H1 (cell line): ENCODE data around the gene MUSTN1. TPM values are rescaled to one million over a fixed set of nuclear protein-coding genes. Genes with fewer than 3 reads are reported as not detected.

Experiments
- CTCF ChIA-PET: fragments of 300-600 bp; sonication (Branson Sonifier 250); formaldehyde crosslinking; loops from one replicate; lab custom pipeline; 2021; ENCODE audit not compliant: partially characterized antibody; lab: Charles Lee
- POLR2A ChIA-PET: fragments of 300-600 bp; sonication (Branson Sonifier 250); formaldehyde crosslinking; loops from one replicate; lab custom pipeline; 2021; ENCODE audit warnings: inconsistent platforms; ENCODE audit not compliant: partially characterized antibody; lab: Charles Lee
- DNase-seq, 2 experiments: peaks; one replicate each; pipeline versions ENCODE4 v3.0.0 to v3.0.0-alpha.2; 2010 to 2022; ENCODE audit warnings: low spot score in 2 of 2, low read depth in 1 of 2, mixed read lengths in 1 of 2
- FAIRE-seq: peaks from 2 replicates; lab custom pipeline; 2011; peaks lifted over from hg19 to GRCh38; lab: Jason Lieb, UNC
- H2AFZ ChIP-seq: 2 replicates; pipeline ENCODE4 v1.8.1; 2012; ENCODE audit warnings: low read length, inconsistent platforms
- H2AK5ac ChIP-seq: 2 replicates; pipeline ENCODE4 v1.6.1; 2013; ENCODE audit warnings: low read depth, low read length
- H2BK120ac ChIP-seq: replicated peaks from 2 replicates; pipeline ENCODE3; 2013; ENCODE audit warnings: low read depth, low read length, inconsistent platforms
- H2BK12ac ChIP-seq: 2 replicates; pipeline ENCODE4 v1.6.1; 2013; ENCODE audit warnings: low read depth, low read length
- H2BK15ac ChIP-seq: 2 replicates; pipeline ENCODE4 v1.6.1; 2013; ENCODE audit warnings: low read length
- H2BK20ac ChIP-seq: 2 replicates; pipeline ENCODE4 v1.6.1; 2013; ENCODE audit warnings: low read length
- H2BK5ac ChIP-seq: 2 replicates; pipeline ENCODE4 v1.6.1; 2013; ENCODE audit warnings: low read depth, low read length
- H3K14ac ChIP-seq: 2 replicates; pipeline ENCODE4 v1.6.1; 2013; ENCODE audit warnings: inconsistent platforms; ENCODE audit not compliant: insufficient read length
- H3K18ac ChIP-seq: 2 replicates; pipeline ENCODE4 v1.6.1; 2013; ENCODE audit warnings: low read length; ENCODE audit errors: extremely low read depth
- H3K23ac ChIP-seq: 2 replicates; pipeline ENCODE4 v1.6.1; 2013; ENCODE audit warnings: inconsistent platforms; ENCODE audit not compliant: insufficient read length
- H3K23me2 ChIP-seq: 2 replicates; pipeline ENCODE4 v1.6.1; 2013; ENCODE audit warnings: low read depth, low read length
- H3K27ac ChIP-seq: 2 replicates; pipeline ENCODE4 v1.6.1; 2011; ENCODE audit warnings: low read depth, low read length, inconsistent platforms
- H3K27me3 ChIP-seq, 4 experiments: replicated peaks in 1 of 4; 1 replicate in 1 of 4; 2 replicates in 3 of 4; pipeline versions ENCODE4 v1.6.1 to v1.8.1; 2011 to 2013; ENCODE audit warnings: low read length in 3 of 4, mild to moderate bottlenecking in 3 of 4, inconsistent platforms in 2 of 4, mixed read lengths in 2 of 4, moderate library complexity in 1 of 4; ENCODE audit not compliant: control insufficient read depth in 3 of 4, insufficient read depth in 3 of 4; ENCODE audit errors: extremely low read depth in 1 of 4
- H3K36me3 ChIP-seq, 4 experiments: 2 replicates each; pipeline versions ENCODE4 v1.6.1 to v1.8.1; 2011 to 2013; ENCODE audit warnings: mild to moderate bottlenecking in 4 of 4, low read length in 3 of 4, moderate library complexity in 2 of 4, control low read depth in 1 of 4, inconsistent platforms in 1 of 4; ENCODE audit not compliant: insufficient read depth in 4 of 4, control insufficient read depth in 2 of 4
- H3K4ac ChIP-seq: replicated peaks from 2 replicates; pipeline ENCODE3; 2013; ENCODE audit warnings: low read length, low read depth, mixed read lengths, inconsistent platforms; ENCODE audit not compliant: insufficient read length
- H3K4me1 ChIP-seq, 4 experiments: replicated peaks in 1 of 4; 1 replicate in 1 of 4; 2 replicates in 3 of 4; pipeline versions ENCODE4 v1.6.1 to v1.8.1; 2011 to 2013; ENCODE audit warnings: low read length in 3 of 4, inconsistent platforms in 2 of 4, mixed read lengths in 1 of 4; ENCODE audit not compliant: insufficient read depth in 4 of 4, control insufficient read depth in 3 of 4
- H3K4me2 ChIP-seq, 2 experiments: 2 replicates each; pipeline versions ENCODE4 v1.6.1 to v1.8.1; 2011 to 2013; ENCODE audit warnings: low read depth in 2 of 2, low read length in 2 of 2, control low read depth in 1 of 2, inconsistent platforms in 1 of 2, mild to moderate bottlenecking in 1 of 2; ENCODE audit not compliant: insufficient read depth in 1 of 2
- H3K4me3 ChIP-seq, 4 experiments: fragments of 200-600, 300-600 bp in 1 of 4; sonication (generic), shearing (Covaris generic), sonication (Bioruptor Twin) in 1 of 4; 2 replicates each; pipeline versions ENCODE4 v1.5.1 to v1.8.1; 2011 to 2016; ENCODE audit warnings: low read length in 4 of 4, low read depth in 3 of 4, control low read depth in 2 of 4, inconsistent platforms in 2 of 4, mild to moderate bottlenecking in 2 of 4, mixed read lengths in 1 of 4, moderate library complexity in 1 of 4; ENCODE audit not compliant: insufficient read depth in 2 of 4; ENCODE audit errors: extremely low read depth in 1 of 4
- H3K56ac ChIP-seq: replicated peaks from 2 replicates; pipeline ENCODE3; 2013; ENCODE audit warnings: low read depth, mild to moderate bottlenecking, mixed read lengths, low read length, inconsistent platforms; ENCODE audit not compliant: insufficient read length
- H3K79me1 ChIP-seq: 2 replicates; pipeline ENCODE4 v1.6.1; 2013; ENCODE audit warnings: low read depth, low read length, control low read depth
- H3K79me2 ChIP-seq, 2 experiments: 2 replicates each; pipeline versions ENCODE4 v1.6.1 to v1.8.1; 2012 to 2013; ENCODE audit warnings: low read length in 2 of 2, mild to moderate bottlenecking in 2 of 2, inconsistent platforms in 1 of 2; ENCODE audit not compliant: insufficient read depth in 2 of 2, control insufficient read depth in 1 of 2
- H3K9ac ChIP-seq, 4 experiments: replicated peaks in 1 of 4; 1 replicate in 1 of 4; 2 replicates in 3 of 4; pipeline versions ENCODE4 v1.6.1 to v1.8.1; 2011 to 2013; ENCODE audit warnings: low read depth in 3 of 4, low read length in 3 of 4, control low read depth in 2 of 4, mild to moderate bottlenecking in 2 of 4, moderate library complexity in 2 of 4, inconsistent platforms in 1 of 4; ENCODE audit errors: extremely low read depth in 1 of 4
- H3K9me3 ChIP-seq, 2 experiments: 2 replicates each; pipeline versions ENCODE4 v1.6.1 to v1.8.1; 2012 to 2013; ENCODE audit warnings: mild to moderate bottlenecking in 2 of 2, moderate library complexity in 2 of 2, control low read depth in 1 of 2, inconsistent platforms in 1 of 2, low read depth in 1 of 2, low read length in 1 of 2, mixed read lengths in 1 of 2; ENCODE audit not compliant: insufficient read depth in 2 of 2
- H4K20me1 ChIP-seq, 2 experiments: replicated peaks in 1 of 2; 2 replicates each; pipeline versions ENCODE3 to v1.8.1; 2011 to 2013; ENCODE audit warnings: inconsistent platforms in 2 of 2, low read length in 2 of 2, mild to moderate bottlenecking in 1 of 2; ENCODE audit not compliant: insufficient read depth in 2 of 2, control insufficient read depth in 1 of 2
- H4K5ac ChIP-seq: 2 replicates; pipeline ENCODE4 v1.6.1; 2013; ENCODE audit warnings: low read length, low read depth, mixed read lengths, inconsistent platforms; ENCODE audit not compliant: insufficient read length
- H4K8ac ChIP-seq: 2 replicates; pipeline ENCODE4 v1.8.0; 2013; ENCODE audit warnings: mild to moderate bottlenecking, moderate library complexity, low read length, inconsistent platforms; ENCODE audit not compliant: insufficient read depth; ENCODE audit errors: extremely low read depth
- H4K91ac ChIP-seq: replicated peaks from 2 replicates; pipeline ENCODE3; 2013; ENCODE audit warnings: low read length, mixed read lengths, inconsistent platforms; ENCODE audit not compliant: insufficient read length
- HDAC6 ChIP-seq: IDR thresholded peaks from one replicate; pipeline ENCODE4 v1.7.1; 2012; ENCODE audit warnings: low read depth, mild to moderate bottlenecking, inconsistent platforms, low read length, moderate library complexity
- JUN ChIP-seq: IDR thresholded peaks from 2 replicates; pipeline ENCODE4 v1.6.1; 2011; ENCODE audit warnings: low read depth, mild to moderate bottlenecking, improper control_type of control experiment, low read length
- RAD21 ChIP-seq, 2 experiments: IDR thresholded peaks in 1 of 2; conservative IDR thresholded peaks in 1 of 2; 2 replicates each; pipeline ENCODE4 v1.6.1; 2011; ENCODE audit warnings: low read depth in 2 of 2, low read length in 2 of 2, improper control_type of control experiment in 1 of 2, inconsistent platforms in 1 of 2, mild to moderate bottlenecking in 1 of 2, moderate library complexity in 1 of 2
- RBBP5 ChIP-seq: IDR thresholded peaks from 2 replicates; pipeline ENCODE4 v1.7.1; 2012; ENCODE audit warnings: low read depth, mild to moderate bottlenecking, inconsistent platforms, low read length, moderate library complexity, borderline replicate concordance
- SP1 ChIP-seq: IDR thresholded peaks from 2 replicates; pipeline ENCODE4 v1.6.1; 2011; ENCODE audit warnings: low read depth, low read length
- SRF ChIP-seq: IDR thresholded peaks from 2 replicates; pipeline ENCODE4 v1.6.1; 2011; ENCODE audit warnings: mild to moderate bottlenecking, low read depth, low read length, moderate library complexity
- TAF1 ChIP-seq: IDR thresholded peaks from 2 replicates; pipeline ENCODE4 v1.6.1; 2011; ENCODE audit warnings: mild to moderate bottlenecking, low read depth, low read length
- TBP ChIP-seq: IDR thresholded peaks from 2 replicates; pipeline ENCODE4 v1.6.1; 2011; ENCODE audit warnings: low read depth, low read length, improper control_type of control experiment
- TEAD4 ChIP-seq: IDR thresholded peaks from 2 replicates; pipeline ENCODE4 v1.6.1; 2012; ENCODE audit warnings: low read depth, low read length, inconsistent platforms, mixed read lengths
- ZNF274 ChIP-seq: IDR thresholded peaks from 2 replicates; pipeline ENCODE4 v1.7.0; 2012; ENCODE audit warnings: low read length, borderline replicate concordance; ENCODE audit errors: extremely low read depth
- WGBS, 2 experiments: shearing (Covaris generic) in 1 of 2; methylation state at CpG; one replicate each; pipeline versions ENCODE4 v1.1.6 to v1.1.7; 2013 to 2015; ENCODE audit warnings: low lambda C conversion rate in 2 of 2, mixed read lengths in 2 of 2, inconsistent platforms in 1 of 2, low coverage in 1 of 2, missing lambda C conversion rate in 1 of 2; ENCODE audit not compliant: insufficient replicate concordance in 2 of 2, insufficient coverage in 1 of 2, insufficient read length in 1 of 2; ENCODE audit errors: extremely low coverage in 1 of 2, missing lambda C conversion rate in 1 of 2; 5-methylcytosine and 5-hydroxymethylcytosine counted together
- polyA plus RNA-seq, 7 experiments: library from polyadenylated mRNA; depleted of rRNA in 3 of 7; stranded (reverse) in 5 of 7; unstranded in 2 of 7; fragments of >200 nt in 5 of 7; fragments of 200-250 nt in 2 of 7; gene quantifications; 1 replicate in 5 of 7; 2 replicates in 1 of 7; 4 replicates in 1 of 7; pipeline versions ENCODE4 v1.2.1 to v1.2.3, GENCODE V29; 2011 to 2013; ENCODE audit warnings: missing spikeins in 2 of 7, mixed read lengths in 2 of 7
- total RNA-seq: library from RNA; stranded (reverse); fragmentation: NEBNext Ultra II Directional; extraction: Animal tissue kit (Norgen Biotek cat#: 25700); gene quantifications from 2 replicates; pipeline ENCODE4 v1.2.1, GENCODE V29; 2021

MUSTN1 gene
- total and polyA plus RNA-seq, 2 of the 8 experiments (the other 6 are each of a cell fraction or from before 2014, with no cell fraction given) = 1.1 to 2.4 TPM

DNA sequence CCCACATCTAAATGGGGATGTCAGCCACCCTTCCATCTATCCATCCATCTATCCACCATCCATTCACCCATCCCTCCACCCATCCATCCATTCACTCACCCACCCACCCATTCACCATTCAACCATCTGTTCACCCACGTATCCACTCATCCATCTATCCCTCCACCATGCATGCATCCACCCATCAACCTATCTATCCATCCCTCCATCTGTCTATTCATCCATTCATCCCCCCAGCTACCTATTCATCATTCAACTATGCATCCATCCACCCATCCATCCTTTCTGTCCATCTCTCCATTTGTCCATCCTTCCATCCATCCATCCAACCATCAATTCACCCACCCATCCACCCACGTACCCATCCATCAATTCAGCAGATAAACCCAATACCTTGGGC lies 25.7 kb downstream of the MUSTN1 start:
- H3K4me1 ChIP-seq = no peaks in the 10 kb centered on the region
- H2AK5ac ChIP-seq = no peak overlapping the region
- H4K8ac ChIP-seq = no peak overlapping the region
- no peak overlapping the region for H2AFZ ChIP-seq
- H3K9ac ChIP-seq = no peak overlapping the region
- H3K4me2 ChIP-seq = no peak overlapping the region
- H2BK120ac ChIP-seq = no peak overlapping the region
- no peaks in the 10 kb centered on the region for H4K20me1 ChIP-seq
- H3K4ac ChIP-seq = no peak overlapping the region
- DNase-seq (no peak), FAIRE-seq (no peak)
- no peak overlapping the region for H3K4me3 ChIP-seq
- H3K23ac ChIP-seq = no peak overlapping the region
- no peak overlapping the region for H3K18ac ChIP-seq
- no peaks in the 10 kb centered on the region for H3K36me3 ChIP-seq
- TF ChIP-seq RBBP5 (no peak), JUN (no peak), TEAD4 (no peak), TBP (no peak), HDAC6 (no peak), SRF (no peak), TAF1 (no peak), SP1 (no peak), RAD21 (IDR thresholded peaks at IDR 0.05 in 1 of 2, conservative IDR thresholded peaks at IDR 0.05 in 1 of 2; ENCODE audit: low read depth in 2 of 2, low read length in 2 of 2) (no peak), ZNF274 (no peak)
- ChIA-PET CTCF (interaction anchor here (1.3 to 3.0 kb wide), 5 partner anchors 9 to 21 kb away, joined by 3 to 12 read pairs (median 5); no protein-coding TSS in a partner anchor), POLR2A (no interaction called here)
- no peak overlapping the region for H3K27ac ChIP-seq
- H2BK12ac ChIP-seq = no peak overlapping the region
- H3K79me2 ChIP-seq = no peaks in the 10 kb centered on the region
- no peaks in the 10 kb centered on the region for H3K9me3 ChIP-seq
- no peaks in the 10 kb centered on the region; a peak in 1 of 7 replicates for H3K27me3 ChIP-seq
- no peak overlapping the region for H2BK5ac ChIP-seq
- peaks cover 5% of the 10 kb centered on the region; the same call in 1 of the 2 replicates for H3K23me2 ChIP-seq
- H4K91ac ChIP-seq = no peak overlapping the region
- H3K79me1 ChIP-seq = no peaks in the 10 kb centered on the region
- H2BK15ac ChIP-seq = no peak overlapping the region
- no peak overlapping the region for H2BK20ac ChIP-seq
- no peak overlapping the region for H3K56ac ChIP-seq
- no peak overlapping the region for H3K14ac ChIP-seq
- H4K5ac ChIP-seq = no peak overlapping the region
- 70 to 100% methylated on average over 1 to 2 of the region's 2 CpGs for WGBS, 2 experiments
